ENCODE data around the gene COMTD1. TPM values are rescaled to one million over a fixed set of nuclear protein-coding genes. Genes with fewer than 3 reads are reported as not detected.

The COMTD1 gene
- total and polyA plus RNA-seq, 2 of the 8 experiments (the other 6 are each of a cell fraction or from before 2014, with no cell fraction given): 31.9 to 42.4 TPM

GRCh38 chr10:75280236-75280635 is 44.5 kb upstream of the COMTD1 start:
- FAIRE-seq (no peak), DNase-seq (ENCODE audit: low read depth in 1 of 2, low spot score in 2 of 2) (no peak)
- peaks cover 7% of the 10 kb centered on the region for H3K23me2 ChIP-seq (ENCODE audit: low read depth, low read length)
- H3K79me2 ChIP-seq (ENCODE audit: control insufficient read depth in 1 of 2, insufficient read depth in 2 of 2, low read length in 2 of 2): no peaks in the 10 kb centered on the region
- no peak overlapping the region for H3K18ac ChIP-seq (ENCODE audit: extremely low read depth, low read length)
- H3K27me3 ChIP-seq (replicated peaks in 1 of 4; ENCODE audit: control insufficient read depth in 3 of 4, extremely low read depth in 1 of 4, insufficient read depth in 3 of 4, low read length in 3 of 4): peaks cover 0 to 8% (median 2%) of the 10 kb centered on the region in 4 experiments; a peak in 2 of 7 replicates
- H4K91ac ChIP-seq (replicated peaks; ENCODE audit: insufficient read length, low read length): no peak overlapping the region
- H2BK120ac ChIP-seq (replicated peaks; ENCODE audit: low read depth, low read length): no peak overlapping the region
- WGBS, 2 experiments (ENCODE audit: extremely low coverage in 1 of 2, insufficient coverage in 1 of 2, insufficient read length in 1 of 2, insufficient replicate concordance in 2 of 2, low coverage in 1 of 2, low lambda C conversion rate in 2 of 2, missing lambda C conversion rate in 1 of 2): 85% methylated on average over 2 of the region's 2 CpGs; no CpG with 5 or more reads in 1 of the 2 experiments
- no peak overlapping the region for H2BK5ac ChIP-seq (ENCODE audit: low read depth, low read length)
- H2AFZ ChIP-seq (ENCODE audit: low read length): no peak overlapping the region
- H2BK12ac ChIP-seq (ENCODE audit: low read depth, low read length): no peak overlapping the region
- ChIA-PET CTCF (ENCODE audit: partially characterized antibody) (no interaction called here), POLR2A (ENCODE audit: partially characterized antibody) (no interaction called here)
- no peak overlapping the region for H3K56ac ChIP-seq (replicated peaks; ENCODE audit: insufficient read length, low read depth, low read length)
- H3K4ac ChIP-seq (replicated peaks; ENCODE audit: insufficient read length, low read depth, low read length): no peak overlapping the region
- no peak overlapping the region for H4K8ac ChIP-seq (ENCODE audit: extremely low read depth, insufficient read depth, low read length)
- H3K9me3 ChIP-seq (ENCODE audit: insufficient read depth in 2 of 2, low read depth in 1 of 2, low read length in 1 of 2): no peaks in the 10 kb centered on the region
- no peak overlapping the region for H3K4me3 ChIP-seq (ENCODE audit: extremely low read depth in 1 of 4, insufficient read depth in 2 of 4, low read depth in 3 of 4, low read length in 4 of 4)
- H3K4me2 ChIP-seq (ENCODE audit: insufficient read depth in 1 of 2, low read depth in 2 of 2, low read length in 2 of 2): no peak overlapping the region
- H3K23ac ChIP-seq (ENCODE audit: insufficient read length): no peak overlapping the region
- no peak overlapping the region for H3K9ac ChIP-seq (replicated peaks in 1 of 4; ENCODE audit: extremely low read depth in 1 of 4, low read depth in 3 of 4, low read length in 3 of 4)
- no peaks in the 10 kb centered on the region for H3K36me3 ChIP-seq (ENCODE audit: control insufficient read depth in 2 of 4, insufficient read depth in 4 of 4, low read length in 3 of 4)
- H3K4me1 ChIP-seq (replicated peaks in 1 of 4; ENCODE audit: control insufficient read depth in 3 of 4, insufficient read depth in 4 of 4, low read length in 3 of 4): peaks cover 0 to 18% (median 9%) of the 10 kb centered on the region in 4 experiments; a peak in 6 of 7 replicates
- no peak overlapping the region for H3K27ac ChIP-seq (ENCODE audit: low read depth, low read length)
- H2AK5ac ChIP-seq (ENCODE audit: low read depth, low read length): no peak overlapping the region
- no peak overlapping the region for H3K14ac ChIP-seq (ENCODE audit: insufficient read length)
- H2BK15ac ChIP-seq (ENCODE audit: low read length): no peak overlapping the region
- H4K5ac ChIP-seq (ENCODE audit: insufficient read length, low read depth, low read length): no peak overlapping the region
- no peaks in the 10 kb centered on the region for H4K20me1 ChIP-seq (replicated peaks in 1 of 2; ENCODE audit: control insufficient read depth in 1 of 2, insufficient read depth in 2 of 2, low read length in 2 of 2)
- no peak overlapping the region for H2BK20ac ChIP-seq (ENCODE audit: low read length)
- H3K79me1 ChIP-seq (ENCODE audit: low read depth, low read length): no peaks in the 10 kb centered on the region
- TF ChIP-seq GABPA (IDR thresholded peaks at IDR 0.05; ENCODE audit: borderline replicate concordance, insufficient read depth, low read length) (no peak), CBX8 (IDR thresholded peaks at IDR 0.05; ENCODE audit: borderline replicate concordance, low read depth, low read length) (no peak), FOSL1 (IDR thresholded peaks at IDR 0.05; ENCODE audit: insufficient read depth, low read depth, low read length) (no peak), EP300 (IDR thresholded peaks at IDR 0.05; ENCODE audit: borderline replicate concordance in 1 of 2, low read depth in 2 of 2, low read length in 2 of 2) (no peak), PHF8 (conservative IDR thresholded peaks at IDR 0.05; ENCODE audit: low read depth, low read length) (no peak), ASH2L (IDR thresholded peaks at IDR 0.05; ENCODE audit: low read length) (no peak), SIRT6 (IDR thresholded peaks at IDR 0.05; ENCODE audit: low read length) (no peak), POLR2A (IDR thresholded peaks at IDR 0.05; ENCODE audit: control extremely low read depth in 1 of 2, low read depth in 2 of 2, low read length in 2 of 2) (no peak), RAD21 (IDR thresholded peaks at IDR 0.05 in 1 of 2, conservative IDR thresholded peaks at IDR 0.05 in 1 of 2; ENCODE audit: low read depth in 2 of 2, low read length in 2 of 2) (no peak), RNF2 (IDR thresholded peaks at IDR 0.05; ENCODE audit: borderline replicate concordance, low read depth, low read length, missing control alignments, poor library complexity, severe bottlenecking) (no peak), USF2 (IDR thresholded peaks at IDR 0.05; ENCODE audit: low read length) (no peak), SIX5 (IDR thresholded peaks at IDR 0.05; ENCODE audit: low read depth, low read length) (no peak), RFX5 (IDR thresholded peaks at IDR 0.05; ENCODE audit: borderline replicate concordance, low read depth, low read length) (no peak)
